Endothelial cell of umbilical vein (primary cell): ENCODE results near the gene RPL18.

Experiments
- CTCF ChIP-seq, 2 donors: IDR thresholded peaks; 1 replicate in 1 of 2; 2 replicates in 1 of 2; pipeline ENCODE4 v1.5.1; 2011; ENCODE audit warnings: low read length in 2 of 2, mild to moderate bottlenecking in 2 of 2, moderate library complexity in 2 of 2, control low read depth in 1 of 2, inconsistent platforms in 1 of 2, low read depth in 1 of 2; ENCODE audit not compliant: insufficient read depth in 1 of 2; ENCODE audit errors: extremely low read depth in 1 of 2
- EZH2 ChIP-seq: IDR thresholded peaks from 2 replicates; pipeline ENCODE4 v1.6.1; 2012; ENCODE audit warnings: borderline replicate concordance, low read depth, mild to moderate bottlenecking, moderate library complexity, low read length, inconsistent platforms; ENCODE audit not compliant: severe bottlenecking
- POLR2A ChIP-seq: IDR thresholded peaks from 2 replicates; pipeline ENCODE4 v1.6.1; 2012; ENCODE audit warnings: low read depth, mild to moderate bottlenecking, control low read depth, low read length
- POLR2AphosphoS5 ChIP-seq: IDR thresholded peaks from 2 replicates; pipeline ENCODE4 v1.6.1; 2012; ENCODE audit warnings: low read depth, mild to moderate bottlenecking, control low read depth, low read length, moderate library complexity; ENCODE audit not compliant: insufficient read depth

- TF ChIP-seq POLR2A (no peak), CTCF (IDR thresholded peaks at IDR 0.05; ENCODE audit: extremely low read depth in 1 of 2, insufficient read depth in 1 of 2, low read depth in 1 of 2, low read length in 2 of 2) (peak; percentile 97 to 98), POLR2AphosphoS5 (no peak), EZH2 (no peak)
These were observed 30.1 kb downstream of the RPL18 start for GRCh38 chr19:48588670-48589401.
